Measurements from ENCODE around the gene KLRK1. TPM values are rescaled to one million over a fixed set of nuclear protein-coding genes. Genes with fewer than 3 reads are reported as not detected.

Gene KLRK1
- total and polyA plus RNA-seq, 2 of the 4 experiments (the other 2 are of a cell fraction): not detected

DNA sequence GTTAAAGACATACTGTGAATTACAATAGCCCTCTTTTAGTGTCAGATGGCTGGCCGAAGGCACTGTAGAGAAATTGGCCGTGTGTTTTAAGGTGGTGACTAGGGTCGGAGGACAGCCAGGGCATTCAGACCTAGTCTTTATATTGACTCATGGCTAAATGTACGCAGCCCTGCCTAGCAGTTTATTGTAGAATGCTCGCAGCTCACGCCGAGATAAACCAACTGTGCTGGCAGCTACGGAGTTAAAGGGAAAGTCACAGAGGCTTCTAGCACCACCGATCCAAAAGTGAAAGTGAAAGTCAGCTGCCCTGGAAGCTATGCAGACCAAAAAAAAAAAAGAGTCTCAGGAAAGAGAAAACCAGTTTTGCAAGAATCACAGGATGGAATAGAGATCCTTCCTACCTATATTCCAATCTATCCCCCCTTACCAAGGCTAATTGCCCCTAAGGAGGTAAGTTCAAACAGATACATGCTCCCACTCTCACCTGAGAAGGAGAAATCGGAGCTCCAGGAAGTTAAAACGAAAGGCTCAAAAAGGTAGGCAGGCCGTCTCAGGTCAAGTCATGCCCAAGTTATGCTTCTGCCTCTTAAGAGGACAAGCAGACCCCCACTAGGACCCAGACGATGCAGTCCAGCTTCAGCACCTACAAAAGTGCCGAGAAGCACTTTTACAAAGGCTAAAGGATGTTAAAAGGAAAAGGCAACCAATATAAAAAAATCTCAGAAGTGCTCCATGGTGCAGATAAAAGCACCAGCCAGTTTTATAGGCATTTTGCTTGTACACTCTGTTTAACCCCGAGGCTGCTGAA is 24.8 kb downstream of the KLRK1 start (continued):
- TF ChIP-seq RCOR1 (IDR thresholded peaks at IDR 0.05; ENCODE audit: insufficient replicate concordance, low read length) (no peak), MXI1 (IDR thresholded peaks at IDR 0.05; ENCODE audit: borderline replicate concordance, low read depth, low read length) (no peak), NFE2L2 (IDR thresholded peaks at IDR 0.05; ENCODE audit: low read depth, low read length) (no peak), CTCF (conservative IDR thresholded peaks at IDR 0.05; ENCODE audit: low read depth, low read length) (no peak), POLR2A (IDR thresholded peaks at IDR 0.05; ENCODE audit: low read depth, low read length) (no peak)
